ENCODE measurements around the gene GBGT1. TPM values are rescaled to one million over a fixed set of nuclear protein-coding genes. Genes with fewer than 3 reads are reported as not detected.
A peak's percentile ranks its signal among the peaks of the same experiment; 100 is the strongest.

The GBGT1 gene
- total and polyA plus RNA-seq, 9 of the 15 experiments (the other 6 are each of a cell fraction or from before 2014, with no cell fraction given), result 0.55 to 25.8 (median 13.7) TPM

DNA sequence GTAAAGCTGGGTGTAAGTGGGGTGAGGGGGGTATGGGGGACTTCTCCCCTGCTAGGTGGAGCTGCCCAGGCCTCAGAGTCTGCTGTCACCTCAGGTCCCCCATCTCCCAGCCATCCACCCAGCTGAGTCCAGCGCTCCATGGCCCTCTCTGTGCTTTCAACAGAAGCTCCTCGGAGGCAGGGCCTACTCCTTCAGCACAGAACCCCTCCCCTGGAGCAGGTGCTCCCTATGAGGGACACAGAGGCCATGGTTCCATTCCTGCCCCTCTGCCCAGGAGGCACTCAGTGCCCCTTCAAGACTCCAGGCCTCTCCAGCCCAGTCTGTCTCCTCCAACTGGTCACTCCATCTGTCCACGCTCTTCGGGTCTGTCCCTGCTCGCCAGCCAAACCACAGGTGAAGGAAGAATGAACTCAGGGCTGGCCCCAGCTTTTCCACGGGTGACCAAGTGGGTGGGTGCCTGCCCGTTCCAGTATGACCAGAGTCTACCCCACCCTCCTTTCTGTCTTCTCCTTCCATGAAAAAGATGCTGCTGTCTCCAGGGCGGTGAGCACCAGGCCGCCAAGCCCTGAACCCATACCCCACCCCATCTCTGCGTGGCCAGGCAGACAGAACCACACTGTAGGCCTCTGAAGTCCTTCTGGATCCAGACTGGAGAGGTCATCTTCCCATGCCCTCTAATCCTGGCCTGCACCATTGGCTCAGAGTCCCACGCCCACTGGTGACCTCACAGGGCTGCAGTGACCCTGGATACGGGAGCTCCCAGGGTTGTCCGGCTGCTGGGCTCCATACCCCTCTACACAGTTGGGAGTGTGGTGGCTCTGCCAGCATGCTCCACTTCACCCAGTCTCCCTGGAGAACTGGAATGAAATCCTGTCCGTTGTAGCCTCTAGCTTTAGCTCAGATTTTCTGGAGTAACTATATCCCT lies 11.9 kb downstream of the GBGT1 start:
- FAIRE-seq (no peak), DNase-seq (ENCODE audit: extremely low read depth in 1 of 4, low spot score in 3 of 4) (no peak), ATAC-seq (no peak)
- H3K9me1 ChIP-seq (ENCODE audit: control insufficient read depth, insufficient read depth, low read length), result no peaks in the 10 kb centered on the region
- no peaks in the 10 kb centered on the region for H3K27me3 ChIP-seq (ENCODE audit: control insufficient read depth in 2 of 2, insufficient read depth in 2 of 2, low read length in 2 of 2)
- intact Hi-C loops (cut with micrococcal nuclease) (no loop called here), in situ Hi-C loops (cut with MboI) (no loop called here)
- 0 out of 2 replicates have a peak, but pooled peaks have one; percentile 23 for TF ChIP-seq ERF (CRISPR knock-in tag; IDR thresholded peaks at IDR 0.05)
- peak; percentile 33; the same call in 1 of the 2 replicates for TF ChIP-seq POLR2G (IDR thresholded peaks at IDR 0.05; ENCODE audit: low read depth, low read length)
- no peak for TF ChIP-seq POLR2AphosphoS5 (IDR thresholded peaks at IDR 0.05; ENCODE audit: control insufficient read depth, insufficient read depth, low read depth, low read length)
- TF ChIP-seq, protein P1, sequence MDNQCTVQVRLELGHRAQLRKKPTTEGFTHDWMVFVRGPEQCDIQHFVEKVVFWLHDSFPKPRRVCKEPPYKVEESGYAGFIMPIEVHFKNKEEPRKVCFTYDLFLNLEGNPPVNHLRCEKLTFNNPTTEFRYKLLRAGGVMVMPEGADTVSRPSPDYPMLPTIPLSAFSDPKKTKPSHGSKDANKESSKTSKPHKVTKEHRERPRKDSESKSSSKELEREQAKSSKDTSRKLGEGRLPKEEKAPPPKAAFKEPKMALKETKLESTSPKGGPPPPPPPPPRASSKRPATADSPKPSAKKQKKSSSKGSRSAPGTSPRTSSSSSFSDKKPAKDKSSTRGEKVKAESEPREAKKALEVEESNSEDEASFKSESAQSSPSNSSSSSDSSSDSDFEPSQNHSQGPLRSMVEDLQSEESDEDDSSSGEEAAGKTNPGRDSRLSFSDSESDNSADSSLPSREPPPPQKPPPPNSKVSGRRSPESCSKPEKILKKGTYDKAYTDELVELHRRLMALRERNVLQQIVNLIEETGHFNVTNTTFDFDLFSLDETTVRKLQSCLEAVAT (IDR thresholded peaks at IDR 0.05), result no peak
- no peak for TF ChIP-seq ZNF609 (CRISPR knock-in tag; IDR thresholded peaks at IDR 0.05; ENCODE audit: borderline replicate concordance)
- TF ChIP-seq MECOM (CRISPR knock-in tag; IDR thresholded peaks at IDR 0.05), result no peak
- TF ChIP-seq RAD51 (IDR thresholded peaks at IDR 0.05; ENCODE audit: borderline replicate concordance, low read depth), result no peak
- 0 out of 2 replicates have a peak, but pooled peaks have one; percentile 34 for TF ChIP-seq SUPT5H (IDR thresholded peaks at IDR 0.05)
- TF ChIP-seq ZNF224 (CRISPR knock-in tag; IDR thresholded peaks at IDR 0.05), result no peak
- TF ChIP-seq SNRNP70 (optimal IDR thresholded peaks at IDR 0.05; ENCODE audit: low read depth, low read length), result peak; percentile 43
- H3K4me1 ChIP-seq (replicated peaks in 1 of 2; ENCODE audit: control insufficient read depth in 2 of 2, insufficient read depth in 2 of 2, low read length in 2 of 2), result peaks cover 9 to 57% of the 10 kb centered on the region in 2 experiments; a peak in 4 of 5 replicates
- no peak overlapping the region for H3K4me3 ChIP-seq
- ChIA-PET POLR2A (interaction anchor here (0.6 to 0.8 kb wide), 5 partner anchors 9 to 421 kb away, joined by 3 to 6 read pairs (median 3); no protein-coding TSS in a partner anchor), CTCF (ENCODE audit: low intra/inter-chr PET ratio) (no interaction called here)
- no TSS peak for BruUV-seq (replicated peaks)
- WGBS (ENCODE audit: insufficient coverage, low coverage, missing lambda C conversion rate), result 74% methylated on average over 14 of the region's 14 CpGs
- H2AFZ ChIP-seq (ENCODE audit: low read depth, low read length), result no peak overlapping the region
- H3K79me2 ChIP-seq (ENCODE audit: control insufficient read depth, insufficient read depth, low read length), result peaks cover 19% of the 10 kb centered on the region
- H3K36me3 ChIP-seq (ENCODE audit: control insufficient read depth, insufficient read depth, low read length), result peaks cover 25% of the 10 kb centered on the region; the same call in 1 of the 3 replicates
- H3K9me3 ChIP-seq (replicated peaks; ENCODE audit: control insufficient read depth, insufficient read depth, low read depth, low read length), result no peaks in the 10 kb centered on the region
- peak overlapping the region in 1 of 2 experiments; percentile 77; a peak in 2 of 4 replicates for H3K9ac ChIP-seq (ENCODE audit: insufficient read depth in 1 of 2, low read depth in 2 of 2, low read length in 2 of 2)
- peaks cover 9% of the 10 kb centered on the region; the same call in 1 of the 2 replicates for H4K20me1 ChIP-seq (replicated peaks; ENCODE audit: control insufficient read depth, insufficient read depth, low read length)
- H3K27ac ChIP-seq (ENCODE audit: extremely low read depth, low read depth, low read length), result no peak overlapping the region
- no peak overlapping the region for H3K4me2 ChIP-seq (ENCODE audit: insufficient read depth, low read length)

All from K562 (cell line).